ENCODE data around the gene FALEC. TPM values are rescaled to one million over a fixed set of nuclear protein-coding genes. Genes with fewer than 3 reads are reported as not detected.
"Not testable (repeated sequence)": the region's sequence is repeated elsewhere in the genome, so short reads cannot be mapped to it uniquely, and the experiment has no call there.

Gene FALEC
- total and polyA plus RNA-seq, 10 donors = 0.20 to 1.9 (median 0.63) TPM; not detected in 6

DNA sequence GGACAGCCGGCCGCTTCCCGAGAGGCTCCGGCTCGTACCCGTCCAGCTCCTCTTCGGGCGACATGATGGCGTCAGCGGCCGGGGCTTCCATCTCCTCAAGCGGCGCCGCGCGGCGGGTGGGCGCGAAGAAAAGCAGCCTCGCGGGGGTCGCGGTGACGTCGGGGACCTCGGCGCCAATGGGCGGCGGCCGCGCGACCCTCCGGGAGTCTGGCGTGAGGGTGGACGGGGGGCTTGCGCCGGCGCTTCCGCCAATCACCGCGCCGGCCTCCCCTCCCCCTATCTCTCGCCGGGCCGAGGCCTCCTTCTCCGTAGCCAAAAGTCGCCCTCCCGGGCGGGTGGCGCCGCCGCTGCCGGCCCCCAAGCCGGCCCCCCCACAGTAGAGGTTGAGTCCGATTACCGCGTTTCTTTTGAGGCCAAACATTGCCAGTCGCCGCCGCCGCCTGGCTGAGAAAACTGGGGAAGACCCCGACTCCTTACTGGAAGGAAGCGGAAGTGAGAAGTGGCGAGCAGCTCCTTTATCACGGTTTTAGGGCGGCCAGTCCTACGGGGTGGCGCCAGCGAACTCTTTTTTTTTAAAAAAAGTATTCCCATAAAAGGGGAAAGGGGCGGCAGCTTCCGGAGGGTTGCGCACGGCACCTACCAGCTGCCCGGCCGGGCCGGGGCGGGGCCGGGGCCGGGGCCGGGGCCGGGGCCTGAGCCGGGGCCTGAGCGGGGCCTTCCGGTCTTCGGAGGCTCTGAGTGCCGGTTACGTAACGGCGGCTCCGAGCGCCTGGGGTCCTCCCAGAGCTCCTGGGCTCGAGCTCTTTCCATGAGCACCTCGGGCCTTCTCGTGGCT is 63.8 kb downstream of the FALEC start, which contains the start of gene MCL1:
MCL1 (minus strand) TSS at position 501 of the 835 bp plus-strand sequence; CDS start at position 421, 80 bp downstream.
- H3K27me3 ChIP-seq (replicated peaks in 1 of 7) = no peaks in the 10 kb centered on the region
- no peaks in the 10 kb centered on the region for H3K9me3 ChIP-seq
- WGBS, 5 donors = 0 to 1% (median 0%) methylated on average over 38 to 94 of the region's 94 CpGs
- H3K4me3 ChIP-seq = peak within 1 kb of the TSS; percentile 70 to 96 (median 84)
- H3K27ac ChIP-seq = peak within 1 kb of the TSS; percentile 95 to 100 (median 100)
- TF ChIP-seq, protein P1, sequence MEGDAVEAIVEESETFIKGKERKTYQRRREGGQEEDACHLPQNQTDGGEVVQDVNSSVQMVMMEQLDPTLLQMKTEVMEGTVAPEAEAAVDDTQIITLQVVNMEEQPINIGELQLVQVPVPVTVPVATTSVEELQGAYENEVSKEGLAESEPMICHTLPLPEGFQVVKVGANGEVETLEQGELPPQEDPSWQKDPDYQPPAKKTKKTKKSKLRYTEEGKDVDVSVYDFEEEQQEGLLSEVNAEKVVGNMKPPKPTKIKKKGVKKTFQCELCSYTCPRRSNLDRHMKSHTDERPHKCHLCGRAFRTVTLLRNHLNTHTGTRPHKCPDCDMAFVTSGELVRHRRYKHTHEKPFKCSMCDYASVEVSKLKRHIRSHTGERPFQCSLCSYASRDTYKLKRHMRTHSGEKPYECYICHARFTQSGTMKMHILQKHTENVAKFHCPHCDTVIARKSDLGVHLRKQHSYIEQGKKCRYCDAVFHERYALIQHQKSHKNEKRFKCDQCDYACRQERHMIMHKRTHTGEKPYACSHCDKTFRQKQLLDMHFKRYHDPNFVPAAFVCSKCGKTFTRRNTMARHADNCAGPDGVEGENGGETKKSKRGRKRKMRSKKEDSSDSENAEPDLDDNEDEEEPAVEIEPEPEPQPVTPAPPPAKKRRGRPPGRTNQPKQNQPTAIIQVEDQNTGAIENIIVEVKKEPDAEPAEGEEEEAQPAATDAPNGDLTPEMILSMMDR (IDR thresholded peaks at IDR 0.05 in 8 of 11, conservative IDR thresholded peaks at IDR 0.05 in 3 of 11) = peak in 6 of 11 experiments; percentile 19 to 52 (median 26)
- peak; percentile 93 to 98 (median 97) for TF ChIP-seq POLR2A (IDR thresholded peaks at IDR 0.05)
- TF ChIP-seq POLR2AphosphoS5 (IDR thresholded peaks at IDR 0.05) = peak; percentile 96 to 100 (median 96)
- intact Hi-C loops (cut with DNase I; ENCODE audit: low total_unique reads) = no loop called here
- H3K36me3 ChIP-seq = peaks cover 0 to 41% (median 27%) of the 10 kb centered on the region in 6 donors
- peaks cover 26 to 64% (median 45%) of the 10 kb centered on the region in 6 donors for H3K4me1 ChIP-seq
- DNase-seq = peak; percentile 97

DNA sequence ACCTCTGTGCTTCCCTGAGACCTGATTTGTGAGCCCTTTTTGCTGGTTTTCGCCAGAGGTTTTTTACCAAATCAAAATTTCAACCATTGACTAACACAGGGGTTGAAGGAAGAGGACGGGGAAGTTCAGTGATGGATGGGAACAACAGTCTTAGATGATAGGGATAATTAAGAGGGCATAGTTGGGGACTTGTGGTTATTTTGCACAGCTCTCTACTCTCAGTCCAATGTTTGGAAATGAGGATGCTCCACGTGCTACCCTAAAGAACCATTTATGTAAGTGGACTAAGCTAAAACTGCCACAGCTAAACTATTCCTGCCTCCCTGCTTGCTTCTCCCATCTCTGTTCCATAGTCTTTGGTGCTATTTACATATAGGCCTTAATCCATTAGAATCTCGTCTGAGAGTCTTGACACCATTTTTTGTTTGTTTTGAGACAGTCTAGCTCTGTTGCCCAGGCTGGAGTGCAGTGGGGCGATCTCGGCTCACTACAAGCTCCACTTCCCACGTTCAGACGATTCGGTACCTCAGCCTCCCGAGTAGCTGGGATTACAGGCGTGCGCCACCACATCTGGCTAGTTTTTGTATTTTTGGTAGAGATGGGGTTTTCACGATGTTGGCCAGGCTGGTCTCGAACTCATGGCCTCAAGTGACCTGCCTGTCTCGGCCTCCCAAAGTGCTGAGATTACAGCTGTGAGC is 64.5 kb downstream of the FALEC start:
- H3K4me1 ChIP-seq = peaks cover 19 to 57% (median 37%) of the 10 kb centered on the region in 6 donors
- no peak for DNase-seq
- H3K36me3 ChIP-seq = peaks cover 0 to 34% (median 21%) of the 10 kb centered on the region in 6 donors
- no peaks in the 10 kb centered on the region for H3K9me3 ChIP-seq
- 70 to 75% (median 71%) methylated on average over 15 of the region's 15 CpGs for WGBS, 5 donors
- peak overlapping the region; percentile 15 to 96 (median 82) for H3K4me3 ChIP-seq
- H3K27ac ChIP-seq = peak overlapping the region; percentile 91 to 100 (median 100)
- TF ChIP-seq, protein P1 (IDR thresholded peaks at IDR 0.05 in 8 of 11, conservative IDR thresholded peaks at IDR 0.05 in 3 of 11) = no peak
- TF ChIP-seq POLR2A (IDR thresholded peaks at IDR 0.05) (peak in 1 of 3 donors; percentile 9), POLR2AphosphoS5 (IDR thresholded peaks at IDR 0.05) (no peak)
- intact Hi-C loops (cut with DNase I; ENCODE audit: low total_unique reads) = loop anchor here (5.0 kb wide), 1 partner anchor 42 kb away; no protein-coding TSS in a partner anchor
- no peaks in the 10 kb centered on the region for H3K27me3 ChIP-seq (replicated peaks in 1 of 7)

DNA sequence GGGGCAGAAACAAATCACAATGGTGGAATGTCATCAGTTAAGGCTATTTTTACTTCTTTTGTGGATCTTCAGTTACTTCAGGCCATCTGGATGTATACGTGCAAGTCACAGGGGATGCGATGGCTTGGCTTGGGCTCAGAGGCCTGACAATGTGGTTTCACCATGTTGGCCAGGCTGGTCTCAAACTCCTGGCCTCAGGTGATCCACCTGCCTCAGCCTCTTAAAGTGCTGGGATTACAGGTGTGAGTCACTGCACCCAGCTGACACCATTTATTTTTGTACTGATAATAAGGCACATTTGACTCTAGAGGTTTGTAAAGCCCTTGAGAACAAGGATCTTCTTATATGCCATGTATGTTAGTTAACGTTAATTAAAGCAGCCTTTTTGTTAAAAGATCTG is 65.4 kb downstream of the FALEC start:
- intact Hi-C loops (cut with DNase I; ENCODE audit: low total_unique reads) = loop anchor here (5.0 kb wide), 1 partner anchor 41 kb away; no protein-coding TSS in a partner anchor
- peak overlapping the region in 3 of 8 donors; percentile 15 to 100 (median 99) for H3K27ac ChIP-seq
- 88 to 95% (median 93%) methylated on average over 1 to 3 of the region's 3 CpGs for WGBS, 5 donors

DNA sequence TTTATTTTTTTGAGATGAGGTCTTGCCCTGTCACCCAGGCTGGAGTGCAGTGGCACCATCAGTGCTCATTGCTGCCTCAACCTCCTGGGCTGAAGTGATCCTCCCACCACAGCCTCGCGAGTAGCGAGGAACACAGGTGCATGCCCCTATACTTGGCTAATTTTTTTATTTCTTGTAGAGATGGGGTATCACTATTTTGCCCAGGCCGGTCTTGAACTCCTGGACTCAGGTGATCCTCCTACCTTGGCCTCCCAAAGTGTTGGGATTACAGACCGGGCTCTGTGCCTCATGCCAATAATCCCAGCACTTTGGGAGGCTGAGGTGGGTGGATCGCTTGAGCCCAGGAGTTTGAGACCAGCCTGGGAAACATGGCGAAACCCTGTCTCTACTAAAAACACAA is 65.9 kb downstream of the FALEC start:
- H3K27ac ChIP-seq = peak overlapping the region in 3 of 8 donors; percentile 15 to 100 (median 99)
- 96 to 100% (median 97%) methylated on average over 7 of the region's 7 CpGs for WGBS, 5 donors
- intact Hi-C loops (cut with DNase I; ENCODE audit: low total_unique reads) = loop anchor here (5.0 kb wide), 1 partner anchor 41 kb away; no protein-coding TSS in a partner anchor

More for the DNA sequence above, 65.4 kb downstream of the FALEC start:
- Histone ChIP-seq H3K36me3 (peaks cover 0 to 25% (median 12%) of the 10 kb centered on the region in 6 donors), H3K4me1 (peaks cover 10 to 48% (median 28%) of the 10 kb centered on the region in 6 donors)
- peak; percentile 49 for DNase-seq
- H3K27me3 ChIP-seq (replicated peaks in 1 of 7); H3K4me3 ChIP-seq; H3K9me3 ChIP-seq: not testable (repeated sequence)

DNA sequence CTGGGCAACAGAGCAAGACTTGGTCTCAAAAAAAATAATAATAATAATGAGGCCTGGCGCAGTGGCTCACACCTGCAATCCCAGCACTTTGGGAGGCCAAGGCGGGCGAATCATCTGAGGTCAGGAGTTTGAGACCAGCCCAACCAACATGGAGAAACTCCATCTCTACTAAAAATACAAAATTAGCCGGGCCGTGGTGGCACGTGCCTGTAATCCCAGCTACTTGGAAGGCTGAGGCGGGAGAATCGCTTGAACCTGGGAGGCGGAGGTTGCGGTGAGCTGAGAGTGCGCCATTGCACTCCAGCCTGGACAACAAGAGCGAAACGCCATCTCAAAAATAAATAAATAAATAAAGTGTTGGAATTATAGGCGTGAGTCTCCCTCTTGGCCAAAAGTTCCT is 66.4 kb downstream of the FALEC start:
- Histone ChIP-seq H3K4me1 (peaks cover 9 to 38% (median 25%) of the 10 kb centered on the region in 6 donors), H3K27ac (peak overlapping the region in 3 of 8 donors; percentile 6 to 99 (median 61)), H3K36me3 (peaks cover 0 to 15% (median 5%) of the 10 kb centered on the region in 6 donors)
- peak; percentile 54 for DNase-seq
- H3K27me3 ChIP-seq (replicated peaks in 1 of 7); H3K9me3 ChIP-seq; H3K4me3 ChIP-seq: not testable (repeated sequence)
- intact Hi-C loops (cut with DNase I; ENCODE audit: low total_unique reads) = loop anchor here (5.0 kb wide), 1 partner anchor 40 kb away; no protein-coding TSS in a partner anchor
- 96 to 99% (median 97%) methylated on average over 14 of the region's 14 CpGs for WGBS, 5 donors

More for the DNA sequence above, 65.9 kb downstream of the FALEC start:
- not testable (repeated sequence) for H3K4me3 ChIP-seq; H3K27me3 ChIP-seq (replicated peaks in 1 of 7); H3K9me3 ChIP-seq
- H3K4me1 ChIP-seq = peaks cover 9 to 43% (median 25%) of the 10 kb centered on the region in 6 donors
- peak; percentile 54 for DNase-seq
- H3K36me3 ChIP-seq = peaks cover 0 to 20% (median 9%) of the 10 kb centered on the region in 6 donors
